Neural crest cell (in vitro differentiated cells): ENCODE data around the gene DDX1. TPM values are rescaled to one million over a fixed set of nuclear protein-coding genes. Genes with fewer than 3 reads are reported as not detected.
A peak's percentile ranks its signal among the peaks of the same experiment; 100 is the strongest.

Source experiments
- DNase-seq: peaks from one replicate; pipeline ENCODE4 v3.0.0; 2021; ENCODE audit warnings: low read depth, mixed read lengths, low spot score
- H3K27ac Mint-ChIP-seq: one replicate; pipeline ENCODE4 v1.8.0; 2021; ENCODE audit warnings: mild to moderate bottlenecking, mixed read lengths; ENCODE audit not compliant: unreplicated experiment
- H3K27me3 Mint-ChIP-seq: 2 replicates; pipeline ENCODE4 v1.8.0; 2021; ENCODE audit warnings: low read depth, mild to moderate bottlenecking, mixed read lengths
- H3K36me3 Mint-ChIP-seq: 2 replicates; pipeline ENCODE4 v1.8.0; 2021; ENCODE audit warnings: low read depth, mild to moderate bottlenecking, mixed read lengths
- H3K4me1 Mint-ChIP-seq: 2 replicates; pipeline ENCODE4 v1.8.0; 2021; ENCODE audit warnings: mixed read lengths
- H3K4me3 Mint-ChIP-seq: one replicate; pipeline ENCODE4 v1.8.0; 2021; ENCODE audit warnings: mild to moderate bottlenecking, mixed read lengths
- H3K9me3 Mint-ChIP-seq: 2 replicates; pipeline ENCODE4 v1.8.0; 2021; ENCODE audit warnings: mixed read lengths
- total RNA-seq: library from RNA; stranded (reverse); gene quantifications from 2 replicates; pipeline ENCODE4 v1.2.1, GENCODE V29; 2021
- TF ChIP-seq, protein P1 (sequence below): fragments of 200-600 bp; sonication (generic); conservative IDR thresholded peaks from 2 replicates; pipeline ENCODE4 v1.5.0; 2021; ENCODE audit warnings: antibody characterized with exemption, mild to moderate bottlenecking

DDX1 gene
- total RNA-seq, 1 donor from 2014 or later = 154 TPM

DNA sequence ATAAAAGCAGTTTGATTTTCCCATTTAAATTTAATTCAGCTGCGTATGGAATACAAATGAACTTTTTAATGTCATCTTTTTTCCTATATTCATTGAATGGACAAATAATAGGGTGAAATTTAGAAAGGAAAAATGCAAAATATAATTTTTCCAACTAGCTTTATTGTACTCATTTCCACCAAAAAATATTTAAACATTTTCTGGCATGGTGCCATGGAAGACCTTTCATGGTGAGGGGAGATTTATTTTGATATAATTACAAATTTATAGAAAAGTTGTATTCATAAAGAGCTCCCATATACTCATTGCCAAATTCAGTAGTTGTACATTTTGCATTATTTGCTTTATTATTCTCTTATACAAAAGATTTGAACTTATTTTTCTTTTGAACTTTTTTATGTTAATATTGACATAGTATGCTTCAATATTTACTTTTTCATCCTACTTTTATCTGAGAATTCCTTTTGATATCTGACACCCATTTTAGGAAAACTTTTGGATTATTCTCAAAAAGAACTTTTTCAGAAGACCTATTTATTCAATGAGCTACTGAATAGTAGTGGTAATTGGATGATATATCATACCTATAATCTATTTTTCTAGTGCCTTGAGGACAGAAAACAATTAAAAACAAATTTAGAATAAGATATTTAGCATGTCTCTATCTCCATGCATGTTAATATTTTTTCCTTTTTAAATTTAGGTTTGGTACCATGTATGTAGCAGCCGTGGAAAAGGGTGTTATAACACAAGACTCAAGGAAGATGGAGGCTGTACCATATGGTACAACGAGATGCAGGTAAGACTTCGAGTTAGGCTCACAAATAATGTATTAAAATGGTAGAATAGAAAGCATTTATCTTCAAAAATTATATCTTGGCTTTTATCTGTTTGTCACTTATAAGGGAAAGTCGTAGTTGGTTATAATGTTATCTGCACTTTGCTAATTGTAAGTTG, 37.5 kb downstream of the DDX1 start:
- no peak overlapping the region for H3K4me3 Mint-ChIP-seq
- H3K27ac Mint-ChIP-seq = no peak overlapping the region
- TF ChIP-seq, protein P1, sequence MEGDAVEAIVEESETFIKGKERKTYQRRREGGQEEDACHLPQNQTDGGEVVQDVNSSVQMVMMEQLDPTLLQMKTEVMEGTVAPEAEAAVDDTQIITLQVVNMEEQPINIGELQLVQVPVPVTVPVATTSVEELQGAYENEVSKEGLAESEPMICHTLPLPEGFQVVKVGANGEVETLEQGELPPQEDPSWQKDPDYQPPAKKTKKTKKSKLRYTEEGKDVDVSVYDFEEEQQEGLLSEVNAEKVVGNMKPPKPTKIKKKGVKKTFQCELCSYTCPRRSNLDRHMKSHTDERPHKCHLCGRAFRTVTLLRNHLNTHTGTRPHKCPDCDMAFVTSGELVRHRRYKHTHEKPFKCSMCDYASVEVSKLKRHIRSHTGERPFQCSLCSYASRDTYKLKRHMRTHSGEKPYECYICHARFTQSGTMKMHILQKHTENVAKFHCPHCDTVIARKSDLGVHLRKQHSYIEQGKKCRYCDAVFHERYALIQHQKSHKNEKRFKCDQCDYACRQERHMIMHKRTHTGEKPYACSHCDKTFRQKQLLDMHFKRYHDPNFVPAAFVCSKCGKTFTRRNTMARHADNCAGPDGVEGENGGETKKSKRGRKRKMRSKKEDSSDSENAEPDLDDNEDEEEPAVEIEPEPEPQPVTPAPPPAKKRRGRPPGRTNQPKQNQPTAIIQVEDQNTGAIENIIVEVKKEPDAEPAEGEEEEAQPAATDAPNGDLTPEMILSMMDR = no peak
- H3K4me1 Mint-ChIP-seq = no peaks in the 10 kb centered on the region
- no peaks in the 10 kb centered on the region for H3K9me3 Mint-ChIP-seq
- H3K36me3 Mint-ChIP-seq = peaks cover 27% of the 10 kb centered on the region
- no peaks in the 10 kb centered on the region for H3K27me3 Mint-ChIP-seq
- DNase-seq = no peak

DNA sequence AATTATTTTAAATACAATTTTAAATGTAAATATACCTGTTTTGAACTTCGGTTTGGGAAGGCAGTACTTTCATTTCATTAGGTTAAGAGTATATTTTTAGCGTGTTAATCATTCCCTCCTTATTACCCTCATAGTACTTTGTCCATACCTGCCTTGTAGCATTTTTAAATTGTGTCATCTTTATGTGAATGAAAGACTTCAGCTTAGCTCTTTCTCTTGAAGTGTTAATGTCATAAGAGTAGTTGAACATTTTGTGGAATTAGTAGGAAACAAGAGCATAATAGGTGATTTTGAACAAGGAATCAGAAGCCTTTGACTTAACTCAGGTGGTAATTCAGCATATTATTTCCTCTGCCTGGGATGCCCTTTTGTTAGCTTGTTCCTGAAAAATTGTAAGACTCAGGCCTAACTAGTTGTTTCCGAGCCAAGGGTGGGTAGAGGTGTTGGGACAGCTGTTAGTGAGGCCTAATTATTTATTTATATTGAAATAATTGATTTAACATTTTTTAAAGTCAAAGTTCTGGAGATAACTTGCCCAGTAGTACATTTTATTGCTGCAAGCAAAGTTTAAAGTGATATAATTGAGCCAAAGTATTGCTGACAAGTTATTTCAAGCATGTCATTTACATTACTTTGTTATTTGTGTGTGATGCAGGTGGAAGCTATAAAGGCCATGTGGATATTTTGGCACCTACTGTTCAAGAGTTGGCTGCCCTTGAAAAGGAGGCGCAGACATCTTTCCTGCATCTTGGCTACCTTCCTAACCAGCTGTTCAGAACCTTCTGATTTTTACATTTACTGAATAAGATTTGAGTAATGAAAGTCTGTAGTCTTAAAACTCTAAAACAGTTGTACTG, 38.7 kb downstream of the DDX1 start:
- H3K27me3 Mint-ChIP-seq = no peaks in the 10 kb centered on the region
- TF ChIP-seq, protein P1 = no peak
- peaks cover 21% of the 10 kb centered on the region for H3K36me3 Mint-ChIP-seq
- no peaks in the 10 kb centered on the region for H3K9me3 Mint-ChIP-seq
- peaks cover 3% of the 10 kb centered on the region for H3K4me1 Mint-ChIP-seq
- no peak for DNase-seq
- H3K27ac Mint-ChIP-seq = no peak overlapping the region
- H3K4me3 Mint-ChIP-seq = no peak overlapping the region

DNA sequence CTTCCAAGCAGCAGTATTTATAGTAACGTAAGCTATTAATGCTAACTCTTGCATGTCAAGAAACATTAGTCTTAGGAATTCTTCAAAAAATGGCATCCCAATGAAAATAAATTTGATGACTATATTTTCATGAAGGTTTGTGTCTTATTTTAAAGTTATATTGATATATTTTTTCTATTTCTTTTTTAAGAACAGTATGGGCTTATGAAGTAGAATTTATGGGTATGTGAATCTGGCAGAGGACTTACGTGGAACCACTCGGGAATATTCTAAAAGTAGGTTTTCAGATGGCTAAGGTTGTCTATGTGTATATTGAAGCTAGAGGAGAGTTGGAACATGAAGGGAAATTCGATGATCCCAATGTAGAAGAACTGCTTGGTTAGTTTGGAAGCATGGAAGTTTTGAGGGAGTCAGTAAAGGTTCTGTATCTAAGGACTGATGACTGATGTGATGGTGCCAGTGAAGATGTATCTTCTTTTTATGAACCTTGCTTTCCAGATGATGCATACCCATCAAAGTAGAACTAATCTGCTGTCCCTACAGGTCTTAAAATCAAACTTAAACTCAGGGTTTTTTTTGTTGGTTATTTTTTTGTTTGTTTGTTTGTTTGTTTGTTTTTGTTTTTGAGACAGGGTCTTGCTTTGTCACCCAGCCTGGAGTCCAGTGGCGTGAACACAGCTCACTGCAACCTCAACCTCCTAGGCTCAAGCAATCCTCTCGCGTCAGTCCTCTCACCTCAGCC, 39.5 kb downstream of the DDX1 start:
- no peak overlapping the region for H3K27ac Mint-ChIP-seq
- no peak overlapping the region for H3K4me3 Mint-ChIP-seq
- H3K36me3 Mint-ChIP-seq = peaks cover 19% of the 10 kb centered on the region
- TF ChIP-seq, protein P1 = no peak
- H3K4me1 Mint-ChIP-seq = peaks cover 3% of the 10 kb centered on the region
- no peak for DNase-seq
- H3K9me3 Mint-ChIP-seq = no peaks in the 10 kb centered on the region
- no peaks in the 10 kb centered on the region for H3K27me3 Mint-ChIP-seq

DNA sequence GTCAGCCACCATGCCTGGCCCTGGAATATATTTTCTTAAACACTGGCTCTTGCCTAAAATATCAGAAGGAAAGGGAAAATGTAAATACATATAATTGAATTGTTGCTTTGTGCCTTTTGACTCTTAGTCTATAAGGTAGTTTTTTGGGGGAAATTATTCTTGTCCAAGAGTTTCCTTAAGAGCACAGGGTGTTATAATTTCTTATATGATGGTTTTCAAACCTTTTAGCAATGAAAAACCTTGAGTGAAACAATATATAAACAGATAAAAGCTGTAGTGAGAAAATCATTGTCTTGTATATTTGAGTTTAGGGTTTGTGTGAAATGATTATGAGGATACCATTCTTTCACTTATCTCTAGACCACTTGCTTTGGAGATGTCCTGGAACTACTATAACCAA, 40.2 kb downstream of the DDX1 start:
- Mint-ChIP-seq H3K4me3 (no peak overlapping the region), H3K27me3 (no peaks in the 10 kb centered on the region), H3K4me1 (peaks cover 8% of the 10 kb centered on the region), H3K9me3 (no peaks in the 10 kb centered on the region), H3K27ac (peak overlapping the region; percentile 37), H3K36me3 (peaks cover 15% of the 10 kb centered on the region)
- TF ChIP-seq, protein P1 = no peak
- no peak for DNase-seq
